HepG2 (cell line): ENCODE measurements around the gene SH3GLB2. TPM values are rescaled to one million over a fixed set of nuclear protein-coding genes. Genes with fewer than 3 reads are reported as not detected.

Experiments used
- ATAC-seq: fragments of 200-7000 bp; cut with Tn5 transposase; 3 replicates; pipeline ENCODE4 v1.9.1; 2020; ENCODE audit warnings: mild to moderate bottlenecking, moderate library complexity
- BruUV-seq: library from RNA; stranded (reverse); fragments of 400-500 nt; replicated peaks from 2 replicates; lab custom pipeline; 2021; lab: Mats Ljungman, UMichigan
- CTCF ChIA-PET: fragments of 300-600 bp; formaldehyde crosslinking; extraction: SDS; loops from one replicate; lab custom pipeline; 2021; ENCODE audit warnings: low total read pairs, inconsistent platforms, low intra/inter-chr PET ratio; lab: Yijun Ruan, JAX
- POLR2A ChIA-PET: fragments of 350-600 bp; sonication (Branson Sonifier 250); formaldehyde crosslinking; loops from one replicate; lab custom pipeline; 2020; ENCODE audit warnings: antibody characterized with exemption, inconsistent platforms; lab: Yijun Ruan, JAX
- DNase-seq: peaks from one replicate; pipeline ENCODE4 v3.0.0-alpha.2; 2015; ENCODE audit warnings: low spot score
- FAIRE-seq: peaks from 3 replicates; lab custom pipeline; 2011; peaks lifted over from hg19 to GRCh38; lab: Jason Lieb, UNC
- H2AFZ ChIP-seq: one replicate; pipeline ENCODE4 v1.6.1; 2011; ENCODE audit warnings: low read length, inconsistent platforms
- H3K27ac ChIP-seq: fragments of 300-600 bp; 3 replicates; pipeline ENCODE4 v1.8.0; 2011; ENCODE audit warnings: mixed run types, mild to moderate bottlenecking, mixed read lengths, low read length, inconsistent platforms; ENCODE audit not compliant: insufficient read depth; ENCODE audit errors: extremely low read length
- H3K27me3 ChIP-seq, 2 experiments: fragments of 200-600 bp in 1 of 2; 2 replicates in 1 of 2; 3 replicates in 1 of 2; pipeline versions ENCODE4 v1.6.0 to v1.8.0; 2011; ENCODE audit warnings: low read length in 2 of 2, mild to moderate bottlenecking in 2 of 2, moderate library complexity in 2 of 2, inconsistent platforms in 1 of 2; ENCODE audit not compliant: insufficient read depth in 2 of 2, control insufficient read depth in 1 of 2
- H3K36me3 ChIP-seq, 2 experiments: fragments of 200-600 bp in 1 of 2; replicated peaks in 1 of 2; 2 replicates in 1 of 2; 3 replicates in 1 of 2; pipeline versions ENCODE4 v1.5.1 to v1.8.0; 2011; ENCODE audit warnings: low read length in 2 of 2, inconsistent platforms in 1 of 2; ENCODE audit not compliant: insufficient read depth in 2 of 2, control insufficient read depth in 1 of 2
- H3K4me1 ChIP-seq: 2 replicates; pipeline ENCODE4 v1.5.1; 2012; ENCODE audit warnings: low read length, inconsistent platforms; ENCODE audit not compliant: insufficient read depth
- H3K4me2 ChIP-seq: 2 replicates; pipeline ENCODE4 v1.6.0; 2011; ENCODE audit warnings: low read depth, low read length, inconsistent platforms
- H3K4me3 ChIP-seq, 3 experiments: fragments of 200-600 bp in 1 of 3; sonication (generic), shearing (Covaris generic) in 1 of 3; replicated peaks in 1 of 3; 2 replicates each; pipeline ENCODE4 v1.5.1; 2011 to 2016; ENCODE audit warnings: low read length in 3 of 3, inconsistent platforms in 2 of 3, low read depth in 2 of 3, mild to moderate bottlenecking in 2 of 3, control low read depth in 1 of 3, mixed read lengths in 1 of 3; ENCODE audit not compliant: insufficient read depth in 1 of 3
- H3K79me2 ChIP-seq: one replicate; pipeline ENCODE4 v1.6.1; 2011; ENCODE audit warnings: low read length, inconsistent platforms; ENCODE audit not compliant: insufficient read depth
- H3K9ac ChIP-seq: 2 replicates; pipeline ENCODE4 v1.6.0; 2011; ENCODE audit warnings: mild to moderate bottlenecking, low read depth, low read length, inconsistent platforms; ENCODE audit not compliant: insufficient read depth
- H3K9me3 ChIP-seq: 2 replicates; pipeline ENCODE4 v1.5.1; 2012; ENCODE audit warnings: mild to moderate bottlenecking, low read length
- H4K20me1 ChIP-seq: 2 replicates; pipeline ENCODE4 v1.6.0; 2011; ENCODE audit warnings: inconsistent platforms, mild to moderate bottlenecking, low read length, moderate library complexity; ENCODE audit not compliant: insufficient read depth
- DNMT3B ChIP-seq: conservative IDR thresholded peaks from 2 replicates; pipeline ENCODE4 v1.6.1; 2016; ENCODE audit warnings: missing biosample characterization, control low read depth
- KLF15 ChIP-seq: sonication (generic); formaldehyde crosslinking; IDR thresholded peaks from 2 replicates; pipeline ENCODE4 v1.8.1; 2023; ENCODE audit warnings: borderline replicate concordance, mild to moderate bottlenecking, inconsistent platforms, missing genetic modification reagents, mixed read lengths
- NFATC3 ChIP-seq: sonication (generic); formaldehyde crosslinking; IDR thresholded peaks from 2 replicates; pipeline ENCODE4 v1.5.1; 2020; ENCODE audit warnings: mild to moderate bottlenecking, missing genetic modification reagents
- RFX1 ChIP-seq: fragments of 450-650 bp; IDR thresholded peaks from 2 replicates; pipeline ENCODE4 v1.6.1; 2017
- RFX3 ChIP-seq: IDR thresholded peaks from 2 replicates; pipeline ENCODE4 v1.6.1; 2016; ENCODE audit warnings: missing biosample characterization, missing genetic modification reagents
- SOX6 ChIP-seq, 2 experiments: fragments of 450-650 bp in 1 of 2; sonication (generic) in 1 of 2; formaldehyde crosslinking in 1 of 2; IDR thresholded peaks; 2 replicates each; pipeline versions ENCODE4 v1.4.0 to v1.6.1; 2017 to 2020; ENCODE audit warnings: antibody characterized with exemption in 1 of 2, mild to moderate bottlenecking in 1 of 2, missing genetic modification reagents in 1 of 2
- ZNF274 ChIP-seq: sonication (generic); formaldehyde crosslinking; IDR thresholded peaks from 2 replicates; pipeline ENCODE4 v1.5.1; 2020; ENCODE audit warnings: mild to moderate bottlenecking, missing genetic modification reagents
- ZNF317 ChIP-seq: sonication (generic); formaldehyde crosslinking; IDR thresholded peaks from 2 replicates; pipeline ENCODE4 v1.5.0; 2020; ENCODE audit warnings: mild to moderate bottlenecking, missing genetic modification reagents
- ZNF737 ChIP-seq: sonication (generic); formaldehyde crosslinking; IDR thresholded peaks from 2 replicates; pipeline ENCODE4 v1.5.0; 2020; ENCODE audit warnings: missing genetic modification reagents, mild to moderate bottlenecking, borderline replicate concordance
- WGBS: methylation state at CpG from one replicate; pipeline ENCODE4 v1.1.6; 2017; ENCODE audit warnings: low lambda C conversion rate; 5-methylcytosine and 5-hydroxymethylcytosine counted together
- in situ Hi-C: cut with HindIII; loops from 2 replicates; pipeline ENCODE4 v1.10.0; 2017; ENCODE audit warnings: low pct_unique_long_range_greater_than_20kb; ENCODE audit not compliant: extremely low pct_ligation_motif_present
- intact Hi-C: fragments of 100-400 bp; cut with micrococcal nuclease; formaldehyde crosslinking; loops from one replicate; pipeline ENCODE4 v1.10.0; 2022; ENCODE audit not compliant: unreplicated experiment
- polyA plus RNA-seq, 8 experiments: library from polyadenylated mRNA; depleted of rRNA in 3 of 8; stranded (reverse) in 7 of 8; unstranded in 1 of 8; fragments of >200 nt; fragmentation: Illumina TruSeq in 4 of 8; extraction: Trizol in 4 of 8; gene quantifications; 2 replicates each; pipeline versions ENCODE4 v1.2.1 to v1.2.3, GENCODE V29; 2011 to 2016; ENCODE audit warnings: low read depth in 4 of 8, missing spikeins in 1 of 8, mixed read lengths in 1 of 8; ENCODE audit not compliant: insufficient read depth in 1 of 8
- total RNA-seq, 5 experiments: library from RNA; depleted of rRNA; stranded (reverse); fragments of >200 nt; fragmentation: Illumina TruSeq; extraction: Trizol; gene quantifications; 2 replicates each; pipeline ENCODE4 v1.2.3, GENCODE V29; 2016; ENCODE audit warnings: low read depth in 1 of 5
- TF ChIP-seq, protein P1 (sequence below): sonication (generic); formaldehyde crosslinking; IDR thresholded peaks from 2 replicates; pipeline ENCODE4 v1.5.0; 2020; ENCODE audit warnings: mild to moderate bottlenecking, missing genetic modification reagents, borderline replicate concordance

Gene SH3GLB2
- total and polyA plus RNA-seq, 2 of the 13 experiments (the other 11 are each of a cell fraction or from before 2014, with no cell fraction given), result 24.0 to 40.6 TPM

- Histone ChIP-seq H3K27ac (no peak overlapping the region), H3K36me3 (no peaks in the 10 kb centered on the region), H3K27me3 (no peaks in the 10 kb centered on the region), H3K9me3 (no peaks in the 10 kb centered on the region), H3K4me2 (peak overlapping the region; percentile 87), H3K4me3 (peak overlapping the region; percentile 65 to 76 (median 69); a peak in 4 of 6 replicates), H3K9ac (peak overlapping the region; percentile 78; the same call in 1 of the 2 replicates), H2AFZ (no peak overlapping the region), H3K4me1 (peaks cover 38% of the 10 kb centered on the region), H4K20me1 (peaks cover 5% of the 10 kb centered on the region; the same call in 1 of the 2 replicates), H3K79me2 (peaks cover 14% of the 10 kb centered on the region)
- BruUV-seq, result TSS peak; percentile 52
- POLR2A ChIA-PET, result interaction anchor here (1.3 kb wide), 1 partner anchor 10 kb away, joined by 3 read pairs; the partner anchor contains the start of gene MIGA2
- CTCF ChIA-PET, result no interaction called here
- FAIRE-seq, result no peak
- WGBS, result 28% methylated on average over 13 of the region's 17 CpGs
- peak; percentile 20 for DNase-seq
- TF ChIP-seq KLF15 (CRISPR knock-in tag) (no peak), ZNF737 (CRISPR knock-in tag) (no peak), NFATC3 (CRISPR knock-in tag) (0 out of 2 replicates have a peak, but pooled peaks have one; percentile 43), ZNF317 (0 out of 2 replicates have a peak, but pooled peaks have one; percentile 12), RFX1 (peak; percentile 48; the same call in 1 of the 2 replicates), RFX3 (CRISPR knock-in tag) (peak; percentile 54; the same call in 1 of the 2 replicates), ZNF274 (0 out of 2 replicates have a peak, but pooled peaks have one; percentile 24), SOX6 (IDR thresholded peaks at IDR 0.05) (no peak), SOX6 (CRISPR knock-in tag; IDR thresholded peaks at IDR 0.05) (peak; percentile 7; the same call in 1 of the 2 replicates), DNMT3B (CRISPR knock-in tag) (no peak)
- TF ChIP-seq, protein P1, sequence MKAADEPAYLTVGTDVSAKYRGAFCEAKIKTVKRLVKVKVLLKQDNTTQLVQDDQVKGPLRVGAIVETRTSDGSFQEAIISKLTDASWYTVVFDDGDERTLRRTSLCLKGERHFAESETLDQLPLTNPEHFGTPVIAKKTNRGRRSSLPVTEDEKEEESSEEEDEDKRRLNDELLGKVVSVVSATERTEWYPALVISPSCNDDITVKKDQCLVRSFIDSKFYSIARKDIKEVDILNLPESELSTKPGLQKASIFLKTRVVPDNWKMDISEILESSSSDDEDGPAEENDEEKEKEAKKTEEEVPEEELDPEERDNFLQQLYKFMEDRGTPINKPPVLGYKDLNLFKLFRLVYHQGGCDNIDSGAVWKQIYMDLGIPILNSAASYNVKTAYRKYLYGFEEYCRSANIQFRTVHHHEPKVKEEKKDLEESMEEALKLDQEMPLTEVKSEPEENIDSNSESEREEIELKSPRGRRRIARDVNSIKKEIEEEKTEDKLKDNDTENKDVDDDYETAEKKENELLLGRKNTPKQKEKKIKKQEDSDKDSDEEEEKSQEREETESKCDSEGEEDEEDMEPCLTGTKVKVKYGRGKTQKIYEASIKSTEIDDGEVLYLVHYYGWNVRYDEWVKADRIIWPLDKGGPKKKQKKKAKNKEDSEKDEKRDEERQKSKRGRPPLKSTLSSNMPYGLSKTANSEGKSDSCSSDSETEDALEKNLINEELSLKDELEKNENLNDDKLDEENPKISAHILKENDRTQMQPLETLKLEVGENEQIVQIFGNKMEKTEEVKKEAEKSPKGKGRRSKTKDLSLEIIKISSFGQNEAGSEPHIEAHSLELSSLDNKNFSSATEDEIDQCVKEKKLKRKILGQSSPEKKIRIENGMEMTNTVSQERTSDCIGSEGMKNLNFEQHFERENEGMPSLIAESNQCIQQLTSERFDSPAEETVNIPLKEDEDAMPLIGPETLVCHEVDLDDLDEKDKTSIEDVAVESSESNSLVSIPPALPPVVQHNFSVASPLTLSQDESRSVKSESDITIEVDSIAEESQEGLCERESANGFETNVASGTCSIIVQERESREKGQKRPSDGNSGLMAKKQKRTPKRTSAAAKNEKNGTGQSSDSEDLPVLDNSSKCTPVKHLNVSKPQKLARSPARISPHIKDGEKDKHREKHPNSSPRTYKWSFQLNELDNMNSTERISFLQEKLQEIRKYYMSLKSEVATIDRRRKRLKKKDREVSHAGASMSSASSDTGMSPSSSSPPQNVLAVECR, result 0 out of 2 replicates have a peak, but pooled peaks have one; percentile 14
- in situ Hi-C loops, result no loop called here
- intact Hi-C loops, result no loop called here
- ATAC-seq, result peak; percentile 34
Observed at GRCh38 chr9:129026442-129027223, 1.5 kb downstream of the SH3GLB2 start.
